Astrocyte of the cerebellum (primary cell): ENCODE data around the gene MTMR12.

Experiments used
- DNase-seq: peaks from one replicate; pipeline ENCODE4 v3.0.0-alpha.2; 2011; ENCODE audit warnings: low read depth
- H3K4me3 ChIP-seq: 2 replicates; pipeline ENCODE4 v1.5.1; 2011; ENCODE audit warnings: mild to moderate bottlenecking, low read depth, low read length, moderate library complexity
- in situ Hi-C: cut with HindIII; loops from 2 replicates; pipeline ENCODE4 v1.10.0; 2017; ENCODE audit warnings: low sequenced_read_pairs
- TF ChIP-seq, protein P1 (sequence below): IDR thresholded peaks from 2 replicates; pipeline ENCODE4 v1.5.1; 2012; ENCODE audit warnings: low read length, low read depth, moderate library complexity, mild to moderate bottlenecking; ENCODE audit errors: missing control alignments

MTMR12 gene

DNA sequence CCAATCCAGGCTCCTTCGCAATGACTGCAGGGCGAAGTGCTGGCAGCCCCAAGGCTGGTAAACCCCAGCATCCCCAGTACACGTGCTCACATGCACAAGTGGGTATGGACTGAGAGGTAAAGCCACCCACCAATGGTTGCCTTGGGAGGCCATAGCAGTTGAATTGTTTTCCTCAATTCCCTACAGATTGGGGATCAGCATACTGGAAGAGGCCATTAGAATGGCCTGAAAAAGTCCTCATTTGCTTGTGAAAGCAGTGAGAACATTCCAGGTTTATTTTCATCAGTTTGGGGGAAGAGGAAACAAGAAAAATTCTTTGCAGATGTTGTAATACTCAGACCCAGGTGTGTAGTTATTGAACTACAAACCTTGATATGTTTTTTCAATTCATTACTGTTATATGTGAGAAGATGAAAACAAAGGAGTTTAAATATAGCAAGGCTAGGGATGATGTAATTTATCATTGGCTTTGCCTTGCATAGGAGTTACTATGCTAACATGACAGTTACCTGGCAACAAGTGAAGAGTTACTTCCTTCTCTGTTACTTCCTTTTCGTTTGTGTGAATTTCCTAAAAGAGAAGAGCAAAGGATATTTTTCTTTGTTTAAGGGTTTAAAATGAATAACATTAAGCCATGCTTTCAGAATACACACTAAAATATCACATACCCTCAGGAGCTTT, 36.4 kb downstream of the MTMR12 start:
- in situ Hi-C loops: no loop called here

DNA sequence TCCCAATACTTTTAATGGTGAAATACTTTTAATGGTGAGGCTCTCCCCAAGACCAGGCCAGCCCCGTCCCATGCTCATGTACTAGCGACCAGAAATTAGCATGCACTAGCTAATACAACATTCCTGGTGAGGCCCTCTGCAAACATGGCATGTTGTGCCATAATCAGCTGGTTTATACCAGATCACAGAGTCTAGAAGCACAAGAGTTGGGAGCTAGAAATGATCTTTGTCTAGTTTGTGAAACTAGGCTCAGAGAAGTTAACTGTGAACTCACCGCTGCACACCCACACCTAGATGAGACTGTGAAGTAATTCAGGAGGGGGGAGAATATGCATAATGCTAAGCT, 37.4 kb downstream of the MTMR12 start:
- in situ Hi-C loops: no loop called here
- TF ChIP-seq, protein P1, sequence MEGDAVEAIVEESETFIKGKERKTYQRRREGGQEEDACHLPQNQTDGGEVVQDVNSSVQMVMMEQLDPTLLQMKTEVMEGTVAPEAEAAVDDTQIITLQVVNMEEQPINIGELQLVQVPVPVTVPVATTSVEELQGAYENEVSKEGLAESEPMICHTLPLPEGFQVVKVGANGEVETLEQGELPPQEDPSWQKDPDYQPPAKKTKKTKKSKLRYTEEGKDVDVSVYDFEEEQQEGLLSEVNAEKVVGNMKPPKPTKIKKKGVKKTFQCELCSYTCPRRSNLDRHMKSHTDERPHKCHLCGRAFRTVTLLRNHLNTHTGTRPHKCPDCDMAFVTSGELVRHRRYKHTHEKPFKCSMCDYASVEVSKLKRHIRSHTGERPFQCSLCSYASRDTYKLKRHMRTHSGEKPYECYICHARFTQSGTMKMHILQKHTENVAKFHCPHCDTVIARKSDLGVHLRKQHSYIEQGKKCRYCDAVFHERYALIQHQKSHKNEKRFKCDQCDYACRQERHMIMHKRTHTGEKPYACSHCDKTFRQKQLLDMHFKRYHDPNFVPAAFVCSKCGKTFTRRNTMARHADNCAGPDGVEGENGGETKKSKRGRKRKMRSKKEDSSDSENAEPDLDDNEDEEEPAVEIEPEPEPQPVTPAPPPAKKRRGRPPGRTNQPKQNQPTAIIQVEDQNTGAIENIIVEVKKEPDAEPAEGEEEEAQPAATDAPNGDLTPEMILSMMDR: no peak
- no peak for DNase-seq
- H3K4me3 ChIP-seq: no peak overlapping the region

More for the DNA sequence above, 36.4 kb downstream of the MTMR12 start:
- no peak for DNase-seq
- H3K4me3 ChIP-seq: no peak overlapping the region
- TF ChIP-seq, protein P1: no peak

DNA sequence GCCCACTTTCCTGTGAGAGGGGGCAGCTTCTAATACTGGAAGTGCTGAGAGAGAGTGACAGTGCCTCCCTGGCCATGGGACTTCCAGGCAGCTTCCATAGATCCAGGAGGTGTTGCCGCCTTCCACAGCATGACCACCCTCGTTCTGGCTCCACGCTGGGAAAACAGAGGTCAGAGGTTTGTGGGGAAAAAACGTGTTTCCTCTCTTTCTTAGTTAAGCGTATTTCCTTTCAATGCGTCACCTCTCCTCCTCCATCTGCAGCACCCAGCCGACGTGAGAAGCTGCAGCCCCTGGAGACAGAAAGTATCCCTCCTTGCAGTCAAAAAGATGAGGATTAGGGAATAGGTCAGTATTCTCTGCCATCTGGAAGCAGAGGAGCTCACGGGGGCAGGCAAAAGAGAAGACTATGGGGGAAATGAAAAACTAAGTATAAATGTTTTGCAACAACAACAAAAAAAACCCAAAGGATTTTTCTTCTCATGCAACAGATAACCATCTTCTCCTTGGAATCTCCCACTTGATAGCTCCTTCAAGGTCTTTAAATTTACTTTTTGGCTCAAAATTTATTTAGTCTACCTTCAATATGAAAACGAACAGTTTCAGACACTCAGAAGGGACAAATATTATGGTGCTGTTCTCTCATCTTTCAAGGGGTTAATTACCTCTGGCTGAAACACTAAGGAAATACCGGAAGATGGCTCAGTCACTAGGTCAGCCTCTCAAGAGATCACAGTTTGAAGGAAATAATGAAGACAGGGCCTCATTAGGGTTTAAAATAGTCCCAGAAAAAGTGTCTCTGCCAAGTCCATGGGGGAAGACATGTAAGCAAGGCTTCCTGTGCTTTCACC, 38.0 kb downstream of the MTMR12 start:
- DNase-seq: no peak
- TF ChIP-seq, protein P1: no peak
- in situ Hi-C loops: no loop called here
- H3K4me3 ChIP-seq: no peak overlapping the region

DNA sequence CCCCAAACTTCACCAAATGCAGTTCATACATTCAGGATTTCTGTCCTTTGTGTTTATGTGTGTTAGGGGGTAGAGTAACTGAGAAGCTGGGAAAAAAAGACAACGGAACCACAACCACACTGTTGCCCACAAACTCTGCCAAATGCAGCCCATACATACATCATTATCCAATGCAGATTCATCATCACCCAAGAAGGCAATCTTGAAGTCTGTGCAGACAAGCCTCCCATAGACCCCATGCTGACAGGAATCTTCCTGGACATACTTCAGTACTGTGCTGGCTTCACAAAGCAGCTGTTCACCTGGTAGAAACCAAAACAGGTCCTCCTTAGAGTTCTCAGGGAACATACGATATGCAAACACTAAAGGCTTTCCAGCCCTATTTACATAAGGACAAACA, 38.9 kb downstream of the MTMR12 start:
- TF ChIP-seq, protein P1: no peak
- H3K4me3 ChIP-seq: no peak overlapping the region
- no peak for DNase-seq
- in situ Hi-C loops: no loop called here

DNA sequence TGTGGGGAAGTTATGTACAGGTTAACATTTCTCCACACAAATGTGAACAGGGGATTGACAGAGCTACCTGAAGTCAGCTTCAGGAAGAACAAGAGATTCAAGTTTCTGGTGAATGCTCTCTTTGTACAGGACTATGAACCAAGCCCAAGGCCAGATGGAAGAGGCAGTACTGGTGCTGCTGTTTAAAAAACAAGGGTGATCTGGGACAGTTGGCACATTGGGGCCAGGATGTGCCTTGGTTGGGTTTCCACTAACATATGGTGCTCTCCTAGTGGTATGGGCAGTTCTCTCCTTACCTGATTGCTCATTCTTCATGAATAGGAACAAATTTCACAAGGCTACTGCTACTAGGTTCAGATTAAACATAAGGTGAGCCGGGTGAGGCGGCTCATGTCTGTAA, 40.0 kb downstream of the MTMR12 start:
- in situ Hi-C loops: no loop called here
- TF ChIP-seq, protein P1: no peak
- no peak overlapping the region for H3K4me3 ChIP-seq
- no peak for DNase-seq

DNA sequence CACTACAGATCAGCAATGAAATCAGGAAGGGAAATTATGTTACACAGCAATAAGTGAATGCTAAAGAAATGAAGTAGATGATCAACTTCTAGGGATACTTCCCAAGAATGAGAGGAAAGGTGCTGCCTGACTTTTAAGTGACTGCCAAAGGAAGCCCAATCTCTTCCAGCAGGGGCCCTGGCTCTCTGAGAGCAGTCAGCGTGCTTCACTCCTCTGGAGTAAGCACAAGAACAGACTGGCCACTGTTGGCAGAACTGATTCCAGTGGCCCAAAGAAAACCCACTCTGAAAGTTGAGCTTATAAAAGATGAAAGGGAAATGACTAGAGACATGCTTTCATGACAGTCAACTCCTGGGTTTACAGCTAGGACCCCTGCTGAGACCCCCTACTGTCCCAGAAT, 41.8 kb downstream of the MTMR12 start:
- TF ChIP-seq, protein P1: no peak
- in situ Hi-C loops: no loop called here
- H3K4me3 ChIP-seq: no peak overlapping the region
- DNase-seq: no peak
